Smooth muscle cell of the brain vasculature (primary cell): Measurements from ENCODE around the gene CWC27.

Experiments used
- DNase-seq: peaks from one replicate; pipeline ENCODE4 v3.0.0-alpha.2; 2012; ENCODE audit warnings: low read depth, low spot score

The CWC27 gene

DNA sequence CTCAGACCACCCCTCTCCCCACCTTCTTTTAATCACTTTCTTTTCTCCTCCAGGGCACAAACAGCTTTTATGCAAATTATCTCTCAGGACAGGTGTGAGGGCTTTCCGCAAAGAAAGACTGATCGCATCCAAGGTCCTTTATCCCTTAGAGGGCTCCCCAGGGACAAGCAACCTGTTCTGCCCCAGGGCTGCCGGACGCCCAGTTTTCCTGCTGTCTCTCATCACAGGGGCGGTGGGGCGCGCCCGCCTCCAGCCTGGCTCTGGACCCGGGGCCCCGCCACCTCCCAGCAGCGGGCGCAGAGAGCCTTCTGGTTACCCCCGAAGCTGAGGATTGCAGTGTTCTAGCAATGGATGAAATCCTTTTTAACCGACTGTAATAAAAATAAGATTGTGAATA, 266.1 kb downstream of the CWC27 start:
- no peak for DNase-seq

GRCh38 chr5:65035211-65036206, 266.8 kb downstream of the CWC27 start:
- peak; percentile 67 for DNase-seq

- no peak for DNase-seq
These were observed 269.4 kb downstream of the CWC27 start for GRCh38 chr5:65037831-65038815.

DNA sequence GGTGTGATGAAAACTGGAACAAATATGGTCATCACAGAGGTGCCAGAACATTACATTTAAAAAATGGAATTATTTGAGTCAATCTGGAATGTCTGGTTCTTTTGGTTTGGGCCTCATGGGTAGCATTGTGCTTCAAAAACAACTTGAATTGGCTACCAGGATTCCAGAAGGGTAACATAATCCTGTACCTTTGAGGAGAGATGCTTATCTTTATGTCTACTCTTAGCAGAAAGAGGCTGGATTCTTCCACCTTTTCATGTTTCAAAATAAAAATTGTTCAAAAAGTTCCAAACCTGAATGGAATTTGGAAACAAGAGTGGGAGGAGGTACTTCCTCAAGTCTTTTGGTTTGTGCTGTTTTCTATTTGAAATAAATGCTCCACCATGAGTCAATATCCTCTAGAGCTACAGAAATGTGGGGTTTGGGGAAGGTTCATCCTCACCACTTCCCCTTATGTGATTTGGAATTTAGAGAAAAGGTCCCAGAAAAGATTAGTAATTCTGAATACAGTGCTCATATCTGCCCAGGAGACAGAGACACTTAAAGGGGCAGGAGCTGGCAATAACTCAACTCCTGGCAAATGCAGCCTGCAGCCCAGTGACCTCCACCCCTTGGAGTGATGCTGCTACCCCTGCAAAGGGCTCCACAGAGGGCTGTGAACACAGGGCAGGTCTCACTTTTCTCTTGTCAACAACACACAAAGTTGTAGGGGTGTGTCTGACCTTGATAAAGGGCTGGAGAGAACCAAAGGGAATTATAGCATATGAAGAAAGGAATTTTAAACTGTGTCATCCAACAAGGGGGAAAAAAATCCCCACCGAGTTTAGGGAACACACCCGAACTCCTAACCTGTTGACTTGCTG, 272.8 kb downstream of the CWC27 start:
- no peak for DNase-seq

DNA sequence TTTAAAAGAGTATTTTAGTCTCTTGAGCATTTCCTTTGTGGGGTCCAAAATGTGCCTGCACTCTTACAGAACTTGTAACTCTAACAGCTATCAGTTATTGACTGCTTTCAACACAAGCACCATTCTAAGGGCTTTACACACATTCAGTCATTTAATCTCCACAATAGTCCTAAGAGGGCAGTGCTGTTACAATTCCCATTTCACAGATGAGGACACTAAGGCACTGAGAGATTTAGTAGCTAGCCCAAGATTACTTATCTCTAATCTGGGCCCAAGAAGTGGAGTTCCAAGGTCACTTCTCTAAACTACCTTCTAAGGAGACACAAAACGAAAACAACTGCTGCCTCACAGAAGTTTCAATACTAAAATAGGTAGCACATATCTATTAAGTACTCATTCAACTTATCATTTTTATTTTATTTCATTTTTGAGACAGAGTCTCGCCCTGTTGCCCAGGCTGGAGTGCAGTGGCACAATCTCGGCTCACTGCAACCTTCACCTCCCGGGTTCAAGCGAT, 275.2 kb downstream of the CWC27 start:
- no peak for DNase-seq

GRCh38 chr5:65047225-65047624, 278.5 kb downstream of the CWC27 start:
- DNase-seq, result no peak

DNA sequence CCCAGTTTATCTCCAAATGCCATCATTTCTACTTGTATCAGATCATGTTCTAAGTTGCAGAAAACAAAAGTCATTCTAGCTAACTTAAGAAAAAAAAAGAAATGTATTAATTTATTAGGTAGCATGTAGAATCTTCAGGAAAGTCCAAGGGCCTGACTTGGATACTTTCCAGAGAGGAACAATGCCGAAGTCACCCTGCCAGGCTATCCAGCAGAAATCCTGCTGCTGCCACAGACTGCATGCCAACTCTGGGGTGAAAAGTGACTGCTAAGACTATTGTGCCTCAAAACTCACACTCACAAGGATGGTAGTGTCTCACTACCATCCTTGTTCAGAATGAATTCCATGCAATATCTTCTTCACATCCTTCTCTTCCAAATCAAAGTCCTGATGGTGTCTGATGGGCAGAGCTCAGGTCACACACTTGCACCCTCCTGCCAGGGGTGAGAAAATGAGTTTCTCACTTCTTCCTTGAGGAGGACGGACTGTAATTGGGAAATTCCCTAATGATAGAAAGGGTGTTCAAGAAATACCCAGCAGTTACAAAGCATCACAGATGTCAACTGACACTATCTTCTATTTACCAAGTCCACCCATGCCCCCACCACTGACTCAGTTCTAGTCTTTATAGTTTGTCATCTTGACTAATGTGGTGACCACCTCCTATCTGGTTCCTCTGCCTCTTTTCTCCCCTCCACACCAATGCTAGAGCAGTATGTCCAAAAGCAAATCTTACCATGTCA, 279.4 kb downstream of the CWC27 start:
- DNase-seq, result no peak

- no peak for DNase-seq
These were observed 281.4 kb downstream of the CWC27 start for GRCh38 chr5:65050140-65050539.

- DNase-seq, result no peak
These were observed 282.2 kb downstream of the CWC27 start for GRCh38 chr5:65050826-65051498.

DNA sequence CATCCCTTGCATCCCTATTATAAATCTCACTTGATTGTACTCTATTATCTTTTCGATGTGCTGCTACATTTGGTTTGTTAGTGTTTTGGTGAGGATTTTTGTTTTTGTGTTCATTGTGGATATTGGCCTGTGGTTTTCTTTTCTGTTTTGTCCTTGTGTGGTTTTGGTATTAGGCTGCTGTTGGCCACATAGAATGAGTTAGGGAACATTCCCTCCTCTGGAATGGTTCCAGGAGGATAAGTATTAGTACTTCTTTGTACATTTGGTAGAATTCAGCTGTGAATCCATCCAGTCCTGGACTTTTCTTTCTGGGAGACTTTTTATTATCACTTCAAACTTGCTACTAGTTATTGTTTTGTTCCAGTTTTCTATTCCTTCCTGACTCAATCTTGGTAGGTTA, 287.2 kb downstream of the CWC27 start:
- DNase-seq, result no peak

GRCh38 chr5:65059681-65060598, 291.2 kb downstream of the CWC27 start:
- no peak for DNase-seq

DNA sequence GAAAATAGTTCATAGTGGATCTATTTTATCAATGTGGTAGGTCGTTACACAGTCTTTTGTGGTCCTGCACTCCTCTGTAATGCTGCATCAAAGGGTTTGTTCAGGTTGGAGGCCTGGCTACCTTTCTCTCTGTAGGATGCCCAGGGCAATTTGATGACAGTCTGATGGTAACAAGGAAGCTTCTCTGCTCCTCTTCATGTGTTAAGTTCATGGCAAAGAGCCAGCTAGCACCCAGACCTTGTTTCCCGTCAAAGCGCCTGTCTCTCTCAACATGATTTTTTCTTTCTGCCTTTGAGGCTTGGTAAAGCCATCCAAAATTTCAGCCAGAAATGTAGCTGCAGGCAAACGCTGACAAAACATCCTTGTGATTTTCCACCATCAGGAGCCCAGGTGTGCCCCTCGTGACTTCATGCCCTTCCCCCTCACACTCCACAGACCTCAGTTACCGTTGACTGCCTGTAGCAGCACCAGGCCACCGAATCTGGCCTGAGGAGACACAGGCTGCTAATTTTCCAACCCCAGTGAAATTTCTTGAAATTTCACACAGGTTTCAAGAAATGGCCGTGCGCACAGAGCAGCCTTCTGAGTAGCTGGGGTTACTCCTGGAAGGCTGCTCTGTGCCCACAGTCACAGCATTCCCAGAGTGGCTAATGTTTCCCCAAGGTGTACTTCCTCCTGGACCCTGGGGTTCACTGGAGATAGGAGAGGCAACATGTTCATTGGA, 292.7 kb downstream of the CWC27 start:
- DNase-seq, result no peak

- DNase-seq, result no peak
These were observed 293.2 kb downstream of the CWC27 start for GRCh38 chr5:65061974-65062353.

- peak; percentile 67 for DNase-seq
These were observed 293.8 kb downstream of the CWC27 start for GRCh38 chr5:65062469-65063083.

- DNase-seq, result no peak
These were observed 296.3 kb downstream of the CWC27 start for GRCh38 chr5:65065001-65065511.

DNA sequence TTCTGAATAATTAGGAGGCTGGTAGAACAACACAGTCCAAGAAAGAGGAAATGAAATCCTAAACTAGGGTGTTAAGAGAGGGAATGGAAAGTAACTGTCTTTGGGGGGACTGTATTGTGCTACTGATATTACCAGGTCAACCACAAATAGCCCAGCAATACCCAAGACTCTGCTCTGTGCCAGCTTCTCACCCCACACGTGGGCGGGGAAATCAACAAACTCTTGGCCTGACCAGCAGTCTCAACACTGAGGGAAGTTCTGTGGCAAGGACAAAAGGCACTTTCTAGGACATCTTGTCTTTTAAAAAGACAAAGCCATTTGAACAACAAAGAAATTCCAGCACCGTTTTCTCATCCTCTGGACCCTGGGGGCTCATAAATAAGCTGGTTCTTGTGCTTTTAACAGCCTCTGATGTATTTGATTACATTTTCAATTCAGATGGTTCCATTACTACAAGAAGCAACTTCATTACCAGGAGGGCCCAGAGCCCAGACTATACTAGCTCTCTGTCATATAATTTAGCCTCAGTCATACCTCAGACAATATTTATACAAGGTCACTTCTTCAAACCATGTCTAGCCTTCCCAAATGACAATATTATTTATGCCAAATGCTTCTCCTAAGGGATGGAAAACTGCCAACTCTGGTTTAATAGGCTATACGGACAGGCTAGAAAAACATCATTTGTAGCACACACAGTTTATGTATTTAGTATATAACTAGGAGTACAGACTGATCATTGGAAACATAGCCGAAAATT, 297.8 kb downstream of the CWC27 start:
- no peak for DNase-seq

- DNase-seq, result no peak
These were observed 298.4 kb downstream of the CWC27 start for GRCh38 chr5:65067147-65067506.
